Measurements from ENCODE around the gene RPL35. TPM values are rescaled to one million over a fixed set of nuclear protein-coding genes. Genes with fewer than 3 reads are reported as not detected.

Gene RPL35
- total RNA-seq (2013; cell fraction: nucleolus; rRNA removed) = 241 and 243 TPM in 2 replicates
- 4,617 and 5,922 TPM in 2 replicates for total RNA-seq (2014; rRNA removed)
- 3,907 and 4,081 TPM in 2 replicates for total RNA-seq (2014; rRNA removed; fragmentation: Illumina TruSeq; extraction: Trizol)
- total RNA-seq (2021) = 2,572 and 2,695 TPM in 2 replicates
- 8,256 TPM for polyA plus RNA-seq (2011; ENCODE audit: low read depth)
- polyA plus RNA-seq (2011; rRNA removed) = 1,958 and 3,572 TPM in 2 replicates
- polyA plus RNA-seq (2011; cell fraction: cytosol; rRNA removed) = 3,518 and 4,273 TPM in 2 replicates
- polyA plus RNA-seq (2011; cell fraction: nucleus; rRNA removed) = 2,765 and 2,930 TPM in 2 replicates
- 4,228 and 5,722 TPM in 2 replicates for polyA plus RNA-seq (2012)
- polyA plus RNA-seq (2014; fragmentation: Illumina TruSeq; extraction: Trizol) = 1,263 and 3,648 TPM in 2 replicates
- polyA plus RNA-seq (2014; fragmentation: Nextera tagmentation; extraction: Ambion mirVana) = 1,000 to 10,000 TPM; 5,281 to 6,300 TPM
- polyA plus RNA-seq (2014; rRNA removed) = 5,524 and 8,197 TPM in 2 replicates
- polyA plus RNA-seq (2016; fragmentation: Nextera tagmentation; extraction: Ambion mirVana) = 1,000 to 10,000 TPM; 2,862 to 2,907 TPM
- polyA minus RNA-seq (2011; rRNA and poly(A)+ RNA removed) = 257 and 484 TPM in 2 replicates
- 235 and 251 TPM in 2 replicates for polyA minus RNA-seq (2011; cell fraction: cytosol; rRNA and poly(A)+ RNA removed)
- polyA minus RNA-seq (2011; cell fraction: nucleus; rRNA and poly(A)+ RNA removed) = 161 and 224 TPM in 2 replicates
- Bru-seq, nascent RNA = percentile 100 among the genes with signal in this experiment
- percentile 99 among the genes with signal in this experiment for BruChase-seq, experiment 1, labeled RNA remaining after a 6-hour chase
- percentile 99 among the genes with signal in this experiment for BruChase-seq, experiment 2, labeled RNA remaining after a 2-hour chase
- long read RNA-seq, experiment 1, transcript RPL35-203 (3 exons, 785 nt) = minor isoform, 171 of 1,474 reads
- long read RNA-seq, experiment 1, transcript RPL35-201 (4 exons, 455 nt) = major isoform, 1,293 of 1,474 reads
- long read RNA-seq, experiment 1, partial matches to known transcripts = 0 of 1,474 reads
- long read RNA-seq, experiment 1, other reads (novel, unspliced or antisense) = 8 of 1,474 reads
- long read RNA-seq, experiment 2, transcript RPL35-203 (3 exons, 785 nt) = minor isoform, 118 of 1,131 reads
- long read RNA-seq, experiment 2, transcript RPL35-201 (4 exons, 455 nt) = major isoform, 986 of 1,131 reads
- long read RNA-seq, experiment 2, partial matches to known transcripts = 18 of 1,131 reads
- long read RNA-seq, experiment 2, other reads (novel, unspliced or antisense) = 7 of 1,131 reads

DNA sequence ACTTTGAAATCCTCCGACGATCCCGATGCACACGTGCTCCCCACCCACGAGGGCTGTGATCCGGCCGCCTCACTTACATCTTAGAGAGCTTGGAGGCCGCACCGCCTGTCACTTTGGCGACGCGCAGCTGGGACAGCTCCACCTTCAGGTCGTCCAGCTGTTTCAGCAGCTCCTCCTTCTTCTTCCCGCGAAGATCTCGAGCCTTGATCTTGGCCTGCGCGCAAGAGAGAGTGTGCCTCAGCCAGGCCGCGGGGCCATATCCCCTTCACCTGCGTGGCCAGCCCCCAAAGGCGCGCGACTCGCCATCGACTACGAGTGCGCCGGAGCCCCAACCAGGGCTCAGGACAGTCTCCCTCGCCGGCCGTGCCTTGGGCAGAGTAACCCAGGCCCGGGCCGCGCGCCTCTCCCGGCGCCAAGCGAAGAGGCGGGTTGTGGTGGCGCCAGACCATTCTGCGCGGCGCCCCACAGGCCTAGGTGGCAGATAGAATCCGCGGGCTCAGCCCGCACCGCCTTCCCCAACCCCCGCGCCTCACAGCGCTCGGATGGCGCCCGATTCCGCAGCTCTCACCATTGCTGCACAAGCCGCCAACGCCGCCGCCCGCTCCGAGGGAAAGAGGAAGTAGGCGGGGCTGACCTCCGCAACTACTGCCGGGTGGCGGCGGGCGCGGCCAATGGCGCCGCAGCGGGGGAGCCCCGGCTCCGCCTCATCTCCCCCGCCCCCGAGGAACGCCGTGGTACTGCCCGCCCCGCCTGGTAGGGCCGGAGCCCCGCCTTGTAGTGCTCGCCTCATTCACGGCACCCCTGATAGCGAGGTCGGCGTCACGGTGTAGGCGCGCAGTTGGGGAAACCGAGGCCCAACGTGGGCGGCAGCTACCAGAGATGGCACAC lies at the start of gene RPL35, which contains the start of gene ARPC5L:
Gene RPL35 (minus strand): TSS at position 616 of the 888 bp plus-strand sequence. CDS start 45 bp downstream, at position 571.
Gene ARPC5L (plus strand): TSS at position 789 of the 888 bp plus-strand sequence. CDS start 7,161 bp downstream, outside the sequence.
- peak within 1 kb of the TSS; percentile 98 for H2AFZ ChIP-seq (ENCODE audit: control insufficient read depth, low read depth, low read length)
- H3K36me3 ChIP-seq (ENCODE audit: control insufficient read depth in 2 of 2, insufficient read depth in 2 of 2, low read length in 1 of 2) = peaks cover 27 to 28% of the 10 kb centered on the region in 2 experiments; a peak in 3 of 4 replicates
- peak within 1 kb of the TSS; percentile 83 for H3K27ac ChIP-seq (ENCODE audit: control insufficient read depth, insufficient read depth)
- POLR2A ChIA-PET = interaction anchor here (0.5 to 3.9 kb wide), 14 partner anchors 8 to 951 kb away, joined by 3 to 92 read pairs (median 4); partner anchors contain the start of genes GOLGA1, HSPA5, NR6A1 and WDR38
- CTCF ChIA-PET = interaction anchor here (0.7 to 26.5 kb wide), 12 partner anchors 9 to 280 kb away, joined by 3 to 575 read pairs (median 4); partner anchors contain the start of genes GOLGA1, NR6A1, OLFML2A and WDR38
- H3K79me2 ChIP-seq (ENCODE audit: control insufficient read depth, insufficient read depth, low read length) = peaks cover 40% of the 10 kb centered on the region
- peak within 1 kb of the TSS; percentile 99 for H3K9ac ChIP-seq (ENCODE audit: control insufficient read depth, insufficient read depth, low read length)
- peaks cover 13% of the 10 kb centered on the region for H3K4me1 ChIP-seq (ENCODE audit: control insufficient read depth, insufficient read depth, low read length)
- FAIRE-seq = no peak
- 1% methylated on average over 82 of the region's 92 CpGs for WGBS (ENCODE audit: insufficient coverage, insufficient replicate concordance, low lambda C conversion rate, missing lambda C conversion rate)
- peaks cover 18% of the 10 kb centered on the region for H4K20me1 ChIP-seq (ENCODE audit: control insufficient read depth, insufficient read depth)
- in situ Hi-C loops (cut with MboI) = loop anchor here (25.0 kb wide), 1 partner anchor 1949 kb away; the partner anchor contains the start of genes RC3H2 and ZBTB6
- BruUV-seq (replicated peaks) = TSS peak; percentile 67
- peak; percentile 80 for DNase-seq (ENCODE audit: low read depth, low spot score)
- RAD21 ChIA-PET (ENCODE audit: unreplicated experiment) = interaction anchor here (0.5 to 4.1 kb wide), 14 partner anchors 8 to 510 kb away, joined by 3 to 29 read pairs (median 4); partner anchors contain the start of genes GOLGA1, NR6A1, SCAI and WDR38
- peak within 1 kb of the TSS; percentile 95 for H3K4me3 ChIP-seq
- H3K27me3 ChIP-seq (replicated peaks in 1 of 2; ENCODE audit: control insufficient read depth in 2 of 2, insufficient read depth in 2 of 2, low read length in 1 of 2) = no peaks in the 10 kb centered on the region
- SMC1A ChIA-PET (ENCODE audit: uncharacterized antibody, unreplicated experiment) = interaction anchor here (1.1 to 5.1 kb wide), 8 partner anchors 9 to 201 kb away, joined by 3 to 37 read pairs (median 4); partner anchors contain the start of genes NR6A1 and WDR38
- H3K4me2 ChIP-seq (ENCODE audit: control insufficient read depth, insufficient read depth) = peak within 1 kb of the TSS; percentile 99
- H3K9me3 ChIP-seq (replicated peaks; ENCODE audit: control insufficient read depth, insufficient read depth, low read length) = no peaks in the 10 kb centered on the region
- peak; percentile 95 for ATAC-seq
- intact Hi-C loops (cut with micrococcal nuclease; ENCODE audit: unreplicated experiment) = loop anchor here (5.0 to 10.0 kb wide), 3 partner anchors 381 to 773 kb away; partner anchors contain the start of gene HSPA5
- TF ChIP-seq KAT2A (conservative IDR thresholded peaks at IDR 0.05; ENCODE audit: control insufficient read depth, low read depth, low read length) (no peak; the same call in 1 of the 2 replicates), SPI1 (IDR thresholded peaks at IDR 0.05; ENCODE audit: borderline replicate concordance, insufficient read depth, low read depth, low read length) (peak; percentile 78), FOXM1 (IDR thresholded peaks at IDR 0.05; ENCODE audit: low read depth, low read length) (no peak), EED (IDR thresholded peaks at IDR 0.05; ENCODE audit: low read depth) (no peak), SREBF1 (IDR thresholded peaks at IDR 0.05; ENCODE audit: low read length) (peak; percentile 93), TARDBP (IDR thresholded peaks at IDR 0.05; ENCODE audit: borderline replicate concordance) (peak; percentile 25; the same call in 1 of the 2 replicates), CBX5 (IDR thresholded peaks at IDR 0.05; ENCODE audit: low read depth) (no peak), MTA3 (IDR thresholded peaks at IDR 0.05; ENCODE audit: borderline replicate concordance, low read length) (no peak), ESRRA (IDR thresholded peaks at IDR 0.05; ENCODE audit: low read length) (no peak; the same call in 1 of the 2 replicates), TCF3 (IDR thresholded peaks at IDR 0.05; ENCODE audit: borderline replicate concordance, insufficient read depth, low read depth, low read length) (peak; percentile 59)
- TF ChIP-seq, protein P1, sequence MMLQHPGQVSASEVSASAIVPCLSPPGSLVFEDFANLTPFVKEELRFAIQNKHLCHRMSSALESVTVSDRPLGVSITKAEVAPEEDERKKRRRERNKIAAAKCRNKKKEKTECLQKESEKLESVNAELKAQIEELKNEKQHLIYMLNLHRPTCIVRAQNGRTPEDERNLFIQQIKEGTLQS (IDR thresholded peaks at IDR 0.05; ENCODE audit: borderline replicate concordance, extremely low read depth, low read depth, low read length) = no peak
- TF ChIP-seq, protein P2, sequence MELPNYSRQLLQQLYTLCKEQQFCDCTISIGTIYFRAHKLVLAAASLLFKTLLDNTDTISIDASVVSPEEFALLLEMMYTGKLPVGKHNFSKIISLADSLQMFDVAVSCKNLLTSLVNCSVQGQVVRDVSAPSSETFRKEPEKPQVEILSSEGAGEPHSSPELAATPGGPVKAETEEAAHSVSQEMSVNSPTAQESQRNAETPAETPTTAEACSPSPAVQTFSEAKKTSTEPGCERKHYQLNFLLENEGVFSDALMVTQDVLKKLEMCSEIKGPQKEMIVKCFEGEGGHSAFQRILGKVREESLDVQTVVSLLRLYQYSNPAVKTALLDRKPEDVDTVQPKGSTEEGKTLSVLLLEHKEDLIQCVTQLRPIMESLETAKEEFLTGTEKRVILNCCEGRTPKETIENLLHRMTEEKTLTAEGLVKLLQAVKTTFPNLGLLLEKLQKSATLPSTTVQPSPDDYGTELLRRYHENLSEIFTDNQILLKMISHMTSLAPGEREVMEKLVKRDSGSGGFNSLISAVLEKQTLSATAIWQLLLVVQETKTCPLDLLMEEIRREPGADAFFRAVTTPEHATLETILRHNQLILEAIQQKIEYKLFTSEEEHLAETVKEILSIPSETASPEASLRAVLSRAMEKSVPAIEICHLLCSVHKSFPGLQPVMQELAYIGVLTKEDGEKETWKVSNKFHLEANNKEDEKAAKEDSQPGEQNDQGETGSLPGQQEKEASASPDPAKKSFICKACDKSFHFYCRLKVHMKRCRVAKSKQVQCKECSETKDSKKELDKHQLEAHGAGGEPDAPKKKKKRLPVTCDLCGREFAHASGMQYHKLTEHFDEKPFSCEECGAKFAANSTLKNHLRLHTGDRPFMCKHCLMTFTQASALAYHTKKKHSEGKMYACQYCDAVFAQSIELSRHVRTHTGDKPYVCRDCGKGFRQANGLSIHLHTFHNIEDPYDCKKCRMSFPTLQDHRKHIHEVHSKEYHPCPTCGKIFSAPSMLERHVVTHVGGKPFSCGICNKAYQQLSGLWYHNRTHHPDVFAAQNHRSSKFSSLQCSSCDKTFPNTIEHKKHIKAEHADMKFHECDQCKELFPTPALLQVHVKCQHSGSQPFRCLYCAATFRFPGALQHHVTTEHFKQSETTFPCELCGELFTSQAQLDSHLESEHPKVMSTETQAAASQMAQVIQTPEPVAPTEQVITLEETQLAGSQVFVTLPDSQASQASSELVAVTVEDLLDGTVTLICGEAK (IDR thresholded peaks at IDR 0.05; ENCODE audit: borderline replicate concordance) = peak; percentile 92

Measured in GM12878 (cell line).